Kidney glomerular epithelial cell (primary cell): ENCODE measurements around the gene FOSL2.
A peak's percentile ranks its signal among the peaks of the same experiment; 100 is the strongest.

Experiments used
- DNase-seq: peaks from one replicate; lab custom pipeline; 2025; lab: John Stamatoyannopoulos, UW

Gene FOSL2

DNA sequence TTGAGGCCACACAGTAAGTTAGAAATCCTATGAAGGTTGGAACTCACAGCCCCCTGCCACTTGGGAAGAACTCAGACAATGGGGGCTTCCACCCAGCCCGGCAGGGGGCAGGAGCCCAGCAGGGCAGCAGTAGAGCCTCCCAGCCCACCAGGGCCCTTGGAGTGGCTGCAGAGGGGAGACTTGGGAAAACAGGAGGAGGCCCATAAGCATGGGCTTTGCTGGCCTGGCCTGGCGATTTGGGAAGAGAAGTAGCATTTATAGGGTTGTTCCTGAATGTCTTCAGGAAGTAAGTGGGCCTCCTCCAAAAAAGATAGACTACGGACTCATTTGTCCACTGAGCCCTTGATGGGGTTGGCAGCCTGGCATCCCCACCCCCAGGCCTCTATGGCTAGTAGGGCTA is 17.4 kb upstream of the FOSL2 start:
- DNase-seq, result no peak

DNA sequence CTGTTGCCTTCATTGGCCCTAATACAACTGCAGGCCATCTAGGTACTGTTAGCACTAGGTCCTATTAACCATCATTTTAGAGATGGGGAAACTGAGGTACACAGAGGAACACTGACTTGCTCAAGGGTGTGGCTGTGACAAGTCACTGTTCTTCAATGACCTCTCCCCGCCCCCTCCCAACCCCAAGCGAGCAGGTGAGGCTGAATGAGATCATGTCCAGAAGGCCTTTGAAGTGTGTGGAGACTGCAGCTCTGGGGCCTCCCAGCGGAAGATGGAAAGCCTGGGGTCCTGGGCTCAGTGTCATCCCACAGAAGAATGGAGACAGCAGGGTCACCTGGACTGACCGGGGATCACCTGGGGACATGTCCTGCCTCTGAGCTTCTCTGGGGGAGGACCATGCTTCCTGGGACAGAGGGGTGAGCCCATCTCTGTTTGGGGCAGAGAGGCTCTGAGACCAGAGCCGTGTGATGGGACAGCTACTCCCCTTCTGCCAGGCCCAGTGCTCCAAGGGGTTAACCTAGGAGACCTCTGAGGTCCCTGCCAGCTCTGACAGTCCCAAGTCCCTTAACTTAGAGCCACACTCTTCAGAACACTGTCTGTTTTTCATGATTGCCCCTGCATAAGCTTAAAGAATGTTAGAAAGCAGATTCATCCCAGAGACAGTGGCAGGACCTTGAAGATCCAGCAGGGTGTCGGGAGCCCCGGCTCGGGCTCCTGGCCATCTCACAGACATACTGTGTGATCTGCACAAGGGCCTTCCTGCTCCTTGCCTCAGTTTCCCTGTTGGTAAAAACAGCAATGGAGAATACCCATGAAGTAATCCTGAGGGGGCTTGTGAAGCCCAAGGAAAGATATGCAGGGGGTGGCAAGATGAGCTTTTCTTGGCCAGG is 16.7 kb upstream of the FOSL2 start:
- no peak for DNase-seq

DNA sequence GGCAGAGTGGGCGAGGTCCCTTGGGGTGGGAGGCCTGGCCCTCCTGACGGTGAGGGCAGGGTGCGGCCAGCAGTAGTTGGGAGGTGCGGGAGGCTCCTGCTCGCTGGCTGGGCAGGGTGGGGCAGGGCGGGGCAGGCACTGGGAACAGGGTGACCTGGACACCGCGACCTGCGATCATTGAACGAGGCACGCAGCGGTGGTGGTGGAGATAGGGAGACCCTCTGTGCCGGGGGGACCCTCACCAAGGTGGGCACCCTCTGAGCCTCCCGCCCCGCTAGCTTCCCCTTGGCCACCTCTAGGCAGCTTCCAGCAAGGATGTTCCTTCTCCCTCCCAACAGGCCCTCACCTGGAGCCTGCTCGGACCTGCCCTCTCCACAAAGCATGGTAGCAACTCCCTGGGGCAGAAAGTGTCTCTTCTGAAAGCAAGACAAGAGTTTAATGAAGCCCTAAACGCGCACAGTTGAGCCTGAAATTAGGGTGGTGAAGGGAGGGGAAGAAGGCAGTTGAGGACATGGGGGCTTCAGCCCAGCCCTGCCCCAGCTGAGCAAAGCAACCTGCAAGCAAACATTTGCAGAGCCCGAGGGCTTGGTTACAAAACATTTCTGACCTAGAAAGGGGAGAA is 15.4 kb upstream of the FOSL2 start:
- no peak for DNase-seq

DNA sequence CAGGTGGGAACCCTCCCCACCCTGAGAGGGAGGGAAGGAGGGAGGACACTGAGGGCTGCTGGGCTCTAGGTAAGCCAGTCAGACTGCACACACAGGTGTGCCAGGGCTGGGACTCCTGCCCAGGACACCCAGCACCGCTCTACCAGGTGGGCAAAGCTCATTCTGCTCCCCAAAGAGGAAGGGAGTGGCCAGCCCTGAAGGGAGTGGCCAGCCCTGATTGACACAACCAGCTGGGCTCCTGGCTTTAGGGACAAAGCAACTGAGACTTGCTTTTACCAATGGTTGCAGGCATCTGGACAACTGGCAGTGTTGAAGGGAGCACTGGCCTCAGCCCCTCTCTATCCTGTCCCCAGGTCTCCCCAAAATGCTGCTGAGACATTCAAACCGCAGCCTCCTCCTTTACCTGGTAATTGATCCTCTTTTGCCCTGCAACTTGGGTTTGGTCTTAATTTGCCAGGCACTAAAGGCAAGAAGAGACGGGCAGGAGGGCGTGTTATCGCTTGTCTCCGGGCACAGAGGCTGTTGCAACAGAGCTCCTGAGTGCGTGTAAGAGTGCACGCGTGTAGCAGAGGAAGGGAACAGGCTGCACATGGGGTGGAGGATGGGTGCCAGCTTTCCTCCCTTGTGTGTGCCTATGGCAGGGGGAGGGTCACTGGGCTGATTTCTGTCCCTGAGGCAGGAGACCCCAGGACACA is 14.5 kb upstream of the FOSL2 start:
- no peak for DNase-seq

DNA sequence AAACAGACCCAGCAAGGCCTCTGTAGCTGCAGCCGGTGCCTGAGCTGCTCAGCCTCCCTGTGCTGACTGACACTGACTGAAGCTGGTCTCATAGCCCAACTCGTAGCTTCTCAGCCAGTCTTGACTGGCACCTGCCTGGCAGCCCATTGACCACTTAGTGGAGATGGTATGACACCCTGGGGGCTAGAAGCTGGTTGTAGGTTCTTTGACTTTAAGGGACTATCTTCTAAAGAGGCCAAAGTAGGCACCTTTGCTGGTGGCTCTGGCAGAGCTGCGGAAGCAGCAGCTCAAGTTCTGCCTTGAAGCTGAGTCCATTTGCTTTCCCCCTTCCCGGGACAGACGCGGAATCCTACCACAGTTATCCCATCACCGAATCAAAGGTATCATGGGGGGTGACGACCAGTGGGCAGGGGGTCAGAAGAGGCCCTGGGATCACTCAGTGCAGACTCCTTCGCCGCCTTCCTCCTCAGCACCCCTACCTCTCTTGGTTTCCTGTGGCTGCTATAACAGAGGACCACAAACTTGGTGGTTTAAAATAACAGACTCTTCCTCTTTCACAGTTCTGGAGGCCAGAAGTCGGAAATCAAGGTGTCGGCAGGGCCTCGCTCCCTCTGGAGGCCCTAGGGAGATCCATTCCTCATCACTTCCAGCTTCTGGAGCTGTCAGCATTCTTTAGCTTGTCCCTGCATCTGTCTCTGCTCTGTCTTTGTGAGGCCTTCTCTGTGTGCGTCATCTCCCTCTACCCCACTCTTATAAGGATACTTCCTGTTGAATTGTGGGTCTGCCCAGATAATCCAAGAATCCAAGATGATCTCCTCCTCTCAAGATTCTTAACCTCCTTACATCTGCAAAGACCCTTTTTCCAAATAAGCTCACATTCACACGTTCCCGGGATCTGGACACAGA is 13.7 kb upstream of the FOSL2 start:
- no peak for DNase-seq

DNA sequence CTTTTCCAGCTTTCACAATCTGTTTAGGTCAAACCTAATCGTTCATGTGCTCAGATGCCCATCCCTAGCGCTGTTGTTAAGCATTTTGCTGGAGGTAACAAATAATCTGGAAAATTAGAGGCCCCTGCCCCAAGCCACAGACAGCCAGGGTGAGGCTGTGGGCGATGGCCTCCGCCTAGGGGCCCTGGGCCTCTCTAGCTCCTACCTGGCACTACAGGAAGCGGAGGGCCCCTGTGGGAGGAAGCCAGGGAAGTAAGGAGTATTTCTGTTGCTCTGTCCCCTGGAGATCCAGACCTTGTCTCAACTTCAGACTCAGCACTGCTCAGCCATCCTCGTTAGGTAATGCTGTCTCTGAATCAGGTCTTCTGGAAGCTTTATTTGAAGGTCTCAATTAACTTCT is 12.4 kb upstream of the FOSL2 start:
- no peak for DNase-seq

DNA sequence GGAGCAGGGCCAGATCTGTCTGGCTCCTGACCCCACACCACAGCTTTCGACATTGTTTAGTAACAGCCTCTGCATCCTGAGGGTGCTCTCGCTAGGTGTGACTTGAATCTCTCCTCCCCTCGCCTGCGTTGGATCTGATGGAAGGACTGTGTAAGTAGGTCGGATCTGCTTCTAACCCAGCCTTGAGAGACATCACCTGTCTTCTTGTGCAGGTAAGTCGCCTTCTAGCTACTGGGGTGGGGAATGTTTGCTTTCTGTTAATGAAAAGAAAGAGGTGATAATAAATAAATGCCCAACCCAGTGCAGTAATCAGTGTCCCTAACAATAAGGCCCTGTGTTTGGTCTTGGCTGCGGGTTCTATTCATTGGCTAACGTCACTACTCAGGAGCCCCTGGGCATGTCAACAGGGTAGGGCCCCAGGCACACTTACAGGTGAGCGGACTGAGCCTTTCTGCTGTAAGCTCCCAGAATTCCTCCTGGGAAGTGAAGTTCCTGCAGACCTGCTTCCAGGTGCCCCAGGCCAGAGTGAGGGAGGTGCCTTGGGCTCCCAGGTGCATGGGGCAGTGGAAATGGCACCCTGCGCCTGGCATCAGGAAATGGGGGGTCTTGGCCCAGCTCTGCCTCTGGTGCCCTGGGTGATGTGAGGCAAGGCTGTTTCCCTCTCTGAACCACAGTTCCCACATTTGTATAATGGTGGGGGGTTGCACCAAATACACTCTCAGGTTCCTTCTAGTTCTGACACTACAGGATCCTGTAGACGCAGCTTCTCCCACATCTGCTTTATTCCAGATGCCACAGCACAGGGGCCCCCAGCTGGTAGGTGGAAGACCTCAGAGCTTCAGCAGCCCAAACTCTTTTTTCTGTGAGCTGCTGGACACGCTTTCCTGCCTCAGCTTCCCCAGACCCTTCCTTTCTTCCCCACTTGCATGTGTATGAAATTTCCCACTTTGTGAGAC is 11.2 kb upstream of the FOSL2 start:
- no peak for DNase-seq

DNA sequence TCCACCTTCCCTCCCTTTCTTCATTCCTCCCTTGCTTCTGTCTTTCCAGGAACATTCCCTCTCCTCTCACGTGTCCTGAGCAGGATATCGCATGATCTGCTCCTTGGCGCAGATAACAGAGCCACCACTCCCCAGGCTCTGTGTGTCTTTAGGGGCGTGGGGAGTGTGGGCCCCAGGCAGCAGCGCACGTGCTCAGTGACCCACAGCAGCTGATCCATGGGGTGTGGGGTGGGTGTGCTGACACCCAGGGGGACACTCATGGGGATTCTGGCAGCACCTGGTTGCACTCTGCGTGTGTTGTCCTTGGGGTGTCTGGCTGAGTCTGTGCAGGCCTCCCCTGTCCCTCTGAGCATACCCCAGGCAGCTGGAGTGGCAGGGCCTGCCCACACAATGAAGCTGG is 9.9 kb upstream of the FOSL2 start:
- no peak for DNase-seq

DNA sequence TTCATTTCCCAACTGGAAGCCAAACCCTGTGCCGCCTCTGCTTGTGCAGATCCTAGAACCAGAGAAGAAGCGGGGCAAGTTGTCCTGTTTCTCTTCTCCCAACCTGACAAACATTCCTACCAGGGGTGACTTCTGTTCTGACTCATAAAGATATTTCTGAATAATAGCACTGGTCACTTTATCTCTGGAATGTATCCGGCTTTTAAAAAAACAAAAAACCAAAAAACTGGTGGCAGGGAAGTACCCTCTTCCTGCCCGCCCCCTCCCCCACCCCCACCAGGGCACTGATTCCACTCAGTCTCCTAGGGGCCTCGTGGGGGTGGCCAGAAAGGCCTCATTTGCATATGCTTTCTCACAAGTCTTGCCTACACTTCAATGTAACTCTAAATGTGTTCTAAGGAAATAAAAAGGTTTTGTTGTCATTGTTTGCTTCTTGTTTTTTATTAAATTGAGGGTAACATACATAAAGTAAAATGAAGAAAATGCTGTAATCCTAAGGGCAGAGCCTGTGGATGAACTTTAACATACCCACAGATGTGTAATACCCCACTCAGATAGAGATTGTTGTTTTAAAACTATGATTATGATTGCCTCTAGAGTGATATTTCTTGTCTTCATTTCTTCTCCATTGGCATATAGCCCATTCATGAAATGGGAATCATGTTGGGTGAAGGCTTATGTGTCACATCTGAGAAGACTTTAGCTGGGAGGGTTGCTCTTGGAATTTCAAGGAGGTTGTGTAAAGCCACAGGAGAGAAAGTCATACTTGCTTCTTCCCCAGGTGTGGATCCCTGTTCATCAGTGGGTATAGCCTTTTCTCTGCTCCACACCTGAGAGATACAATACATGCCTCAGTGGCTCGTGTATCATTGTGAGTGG is 5.3 kb upstream of the FOSL2 start:
- DNase-seq, result no peak

DNA sequence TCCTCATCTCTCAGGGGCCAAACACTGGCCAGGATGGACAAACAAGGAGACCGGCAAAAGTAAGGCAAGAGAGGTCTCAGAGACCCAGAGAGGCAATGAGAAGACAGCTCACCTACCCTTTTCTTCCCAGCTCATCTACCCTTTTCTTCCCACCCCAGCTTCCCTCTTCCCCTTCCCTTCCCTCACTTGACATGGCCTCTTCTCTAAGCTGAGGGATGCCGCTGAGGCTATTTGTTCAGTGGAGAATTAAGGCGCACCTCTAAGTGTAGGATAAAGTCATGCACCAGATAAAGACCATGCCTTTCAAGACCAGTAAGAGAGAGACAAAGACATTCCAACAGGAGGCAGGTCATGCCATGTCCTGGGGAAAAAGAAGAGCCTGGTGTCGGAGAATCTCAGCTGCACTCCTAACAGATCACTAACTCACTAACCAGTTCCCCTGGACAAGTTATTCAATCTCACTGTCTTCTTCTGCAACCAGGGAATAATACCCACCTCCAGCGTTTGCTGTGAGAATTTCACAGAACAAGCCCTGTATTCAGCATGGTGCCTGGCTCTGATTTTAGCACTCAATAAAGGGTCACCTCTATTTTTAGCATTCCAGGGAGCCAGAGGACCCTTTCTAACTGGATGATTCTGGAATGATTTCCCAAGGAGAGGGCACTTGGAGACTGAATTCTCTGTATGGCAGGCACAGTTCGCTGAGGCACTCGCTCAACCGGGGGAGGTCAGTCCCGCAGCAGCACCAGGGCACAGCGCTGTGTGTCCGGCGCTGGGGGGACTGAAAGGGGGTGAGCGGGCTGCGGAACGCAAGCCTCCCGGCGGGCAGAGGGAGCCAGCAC is 3.0 kb upstream of the FOSL2 start:
- no peak for DNase-seq

DNA sequence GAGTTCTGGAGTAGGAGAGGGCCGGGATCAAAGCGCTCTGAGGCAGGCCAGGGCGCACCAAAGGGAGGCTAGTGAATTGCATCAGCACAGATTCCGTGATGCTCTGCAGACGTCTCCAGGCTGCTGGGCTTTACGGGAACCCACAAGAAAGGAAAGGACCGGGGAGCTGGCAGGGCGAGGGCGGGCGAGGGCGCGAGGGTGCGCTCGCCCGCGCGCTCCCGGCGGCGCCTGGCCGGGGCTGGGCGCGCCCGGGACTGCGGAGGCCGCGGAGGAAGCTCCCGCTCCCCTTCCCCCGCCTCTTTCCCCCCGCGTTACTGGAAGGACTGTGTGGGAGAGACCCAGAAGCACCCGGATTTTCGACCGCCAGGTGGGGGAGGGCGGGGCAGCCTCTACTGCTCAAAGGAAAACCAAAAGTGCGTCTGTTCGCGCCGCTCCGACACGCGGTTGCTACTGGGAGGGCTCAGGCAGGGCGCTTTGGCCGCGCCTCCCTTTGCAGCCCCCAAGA is 2.4 kb upstream of the FOSL2 start:
- peak; percentile 93 for DNase-seq

DNA sequence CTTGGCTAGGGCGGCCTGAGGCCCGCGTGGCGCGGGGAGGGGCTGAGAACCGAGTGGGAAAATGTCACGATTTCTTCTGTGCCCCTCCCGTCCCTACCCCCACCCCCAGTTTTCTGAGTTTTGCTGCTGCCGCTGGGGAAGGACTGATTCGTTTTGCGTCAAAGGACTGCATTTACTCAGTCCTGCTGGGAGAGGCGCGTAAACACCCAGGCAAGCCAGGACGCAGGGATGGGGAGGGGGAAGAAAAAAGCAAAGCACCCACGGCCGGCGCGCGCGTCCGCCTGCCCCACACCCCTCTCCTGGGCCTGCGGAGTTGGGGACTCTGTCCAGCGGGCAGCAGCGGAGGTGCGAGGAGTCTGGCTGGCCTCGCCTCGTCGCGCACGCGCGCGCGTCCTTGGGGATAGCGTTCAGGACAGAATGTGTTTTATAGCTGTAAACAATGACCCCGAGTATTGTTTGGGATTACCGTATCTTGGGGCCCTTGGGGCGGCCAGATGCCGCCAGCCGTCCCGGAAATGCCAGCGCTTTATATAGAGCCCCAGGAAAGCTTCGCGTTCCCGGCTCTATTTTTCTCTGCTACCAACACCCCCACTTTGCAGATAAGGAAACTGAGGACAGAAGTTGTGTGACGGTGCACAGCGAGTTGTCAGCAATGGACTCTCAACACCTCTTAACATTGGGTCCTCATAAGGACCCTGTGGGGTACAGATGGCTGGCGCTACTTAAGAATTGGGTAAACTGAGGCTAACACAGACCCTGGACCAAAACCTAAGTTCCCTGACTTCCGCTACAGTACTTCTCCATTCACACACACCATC is 1.7 kb upstream of the FOSL2 start:
- DNase-seq, result no peak

DNA sequence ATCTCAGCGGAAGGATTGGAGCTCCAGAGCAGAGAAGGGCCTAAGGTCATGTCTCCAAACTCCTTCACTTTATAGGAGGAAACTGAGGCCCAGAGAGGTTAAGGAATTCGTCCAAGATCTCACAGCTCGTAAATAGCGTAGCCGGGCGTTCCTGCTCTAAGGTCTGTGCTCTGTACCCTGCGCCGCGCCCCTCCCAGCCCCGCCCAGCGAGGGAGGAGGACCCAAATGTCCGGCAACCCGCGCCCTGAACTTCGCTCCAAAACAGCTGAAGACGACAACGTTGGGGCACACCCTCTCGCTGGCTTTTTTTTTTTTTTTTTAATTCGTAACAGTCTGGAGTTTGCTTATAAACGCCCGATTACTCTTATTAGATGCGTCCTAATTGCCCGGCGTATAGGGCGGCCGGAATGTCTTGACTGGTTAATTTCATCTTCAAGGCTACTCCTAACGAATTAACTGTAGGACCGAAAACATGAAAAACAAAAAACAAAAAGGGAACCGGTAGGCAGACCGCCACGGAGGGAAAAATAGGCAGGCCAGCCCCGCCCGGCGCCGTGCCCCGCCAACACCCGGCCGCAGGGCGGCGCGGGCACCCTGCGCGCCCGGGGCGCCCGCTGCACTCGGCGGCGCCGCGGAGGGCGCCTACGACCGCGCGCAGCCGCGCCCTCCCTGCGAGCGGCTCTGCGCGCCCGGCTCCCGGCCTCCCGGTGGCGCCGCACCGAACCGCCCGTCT is 928 bp upstream of the FOSL2 start:
- DNase-seq, result peak; percentile 87

DNA sequence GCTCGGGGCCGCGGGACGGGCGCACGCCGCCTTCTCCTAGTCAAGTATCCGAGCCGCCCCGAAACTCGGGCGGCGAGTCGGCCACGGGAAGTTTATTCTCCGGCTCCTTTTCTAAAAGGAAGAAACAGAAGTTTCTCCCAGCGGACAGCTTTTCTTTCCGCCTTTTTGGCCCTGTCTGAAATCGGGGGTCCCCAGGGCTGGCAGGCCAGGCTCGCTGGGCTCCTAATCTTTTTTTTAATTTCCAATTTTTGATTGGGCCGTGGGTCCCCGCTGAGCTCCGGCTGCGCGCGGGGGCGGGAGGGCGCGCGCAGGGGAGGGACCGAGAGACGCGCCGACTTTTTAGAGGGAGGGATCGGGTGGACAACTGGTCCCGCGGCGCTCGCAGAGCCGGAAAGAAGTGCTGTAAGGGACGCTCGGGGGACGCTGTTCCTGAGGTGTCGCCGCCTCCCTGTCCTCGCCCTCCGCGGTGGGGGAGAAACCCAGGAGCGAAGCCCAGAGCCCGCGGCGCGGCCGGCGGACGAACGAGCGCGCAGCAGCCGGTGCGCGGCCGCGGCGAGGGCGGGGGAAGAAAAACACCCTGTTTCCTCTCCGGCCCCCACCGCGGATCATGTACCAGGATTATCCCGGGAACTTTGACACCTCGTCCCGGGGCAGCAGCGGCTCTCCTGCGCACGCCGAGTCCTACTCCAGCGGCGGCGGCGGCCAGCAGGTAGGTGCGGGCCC is 617 bp downstream of the FOSL2 start:
- no peak for DNase-seq

DNA sequence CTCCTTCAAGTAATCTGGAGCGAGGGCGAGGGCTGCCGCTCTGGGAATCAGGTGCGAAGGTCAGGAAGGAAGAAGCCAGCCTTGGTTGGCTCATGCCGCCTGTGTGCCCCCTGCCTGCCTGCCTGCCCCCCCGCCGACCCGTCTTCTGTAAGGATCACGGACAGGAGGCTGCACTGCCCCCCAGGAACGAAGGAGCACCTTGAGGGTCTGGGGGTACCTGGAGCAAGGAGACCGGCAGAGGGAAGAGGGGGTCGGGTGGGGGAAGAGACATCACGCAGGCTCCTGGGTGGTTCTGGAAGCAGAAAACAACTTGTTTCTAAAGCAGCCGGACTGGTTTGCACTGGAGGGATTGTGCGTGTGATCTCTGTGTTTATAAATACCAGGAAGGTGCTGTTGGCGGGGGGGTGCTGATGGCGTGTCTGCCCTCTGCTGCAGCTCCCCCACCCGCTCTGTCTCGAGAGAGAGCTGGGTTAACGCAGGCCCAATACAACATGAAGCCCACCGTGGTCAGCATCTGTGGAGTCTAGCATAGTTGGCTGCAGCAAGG is 1.7 kb downstream of the FOSL2 start:
- DNase-seq, result no peak

DNA sequence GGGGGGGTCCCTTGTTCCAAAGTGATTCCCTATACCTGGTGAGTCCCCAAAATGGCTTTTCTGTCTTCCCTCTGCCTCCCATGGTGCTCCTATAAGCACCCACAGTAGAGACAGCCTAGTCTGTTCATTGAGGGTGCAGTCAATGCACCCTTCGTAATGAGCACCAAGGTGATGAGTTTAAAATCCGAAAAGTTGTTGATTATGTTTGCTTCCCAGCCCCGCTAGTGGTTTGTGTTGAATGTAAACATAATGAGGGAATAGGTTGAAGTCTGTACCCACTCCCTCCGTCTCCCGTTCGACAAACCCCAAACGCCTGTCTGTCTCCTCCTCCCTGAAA is 2.3 kb downstream of the FOSL2 start:
- no peak for DNase-seq
